ENCODE results near the gene CEP89.

DNA sequence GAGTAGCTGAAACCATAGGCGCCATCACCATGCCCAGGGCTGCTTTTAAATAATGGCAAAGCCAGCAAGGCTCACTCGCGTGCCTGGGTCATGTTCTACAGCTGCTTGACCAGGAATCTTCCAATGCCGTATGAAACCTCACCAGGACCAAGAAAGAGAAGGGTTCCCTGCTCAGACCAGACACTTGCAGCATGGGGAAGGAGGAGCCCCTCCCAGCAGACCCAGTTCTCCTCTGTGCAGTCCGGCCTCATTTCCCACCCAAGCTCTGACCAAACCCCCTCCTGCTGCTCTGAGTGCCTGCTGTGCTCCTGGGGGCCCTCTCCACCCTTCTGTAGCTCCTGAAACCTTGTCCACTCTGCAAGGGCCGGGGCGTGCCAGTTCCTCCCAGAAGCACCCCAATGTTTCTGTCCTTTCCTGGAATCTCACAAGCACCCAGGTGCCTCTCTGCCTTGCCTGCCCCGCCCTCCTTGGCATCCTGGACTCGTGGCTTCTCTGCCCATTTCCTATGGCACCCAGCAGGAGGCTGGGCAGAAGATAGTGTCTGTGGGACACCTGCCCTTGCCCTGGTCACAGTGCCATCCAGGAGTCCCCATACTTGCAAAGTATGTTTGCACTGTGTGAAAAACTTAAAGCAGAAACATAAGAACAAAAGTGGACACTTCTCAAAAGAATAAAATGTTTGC, 95.4 kb downstream of the CEP89 start:
- TF ChIP-seq, protein P1, sequence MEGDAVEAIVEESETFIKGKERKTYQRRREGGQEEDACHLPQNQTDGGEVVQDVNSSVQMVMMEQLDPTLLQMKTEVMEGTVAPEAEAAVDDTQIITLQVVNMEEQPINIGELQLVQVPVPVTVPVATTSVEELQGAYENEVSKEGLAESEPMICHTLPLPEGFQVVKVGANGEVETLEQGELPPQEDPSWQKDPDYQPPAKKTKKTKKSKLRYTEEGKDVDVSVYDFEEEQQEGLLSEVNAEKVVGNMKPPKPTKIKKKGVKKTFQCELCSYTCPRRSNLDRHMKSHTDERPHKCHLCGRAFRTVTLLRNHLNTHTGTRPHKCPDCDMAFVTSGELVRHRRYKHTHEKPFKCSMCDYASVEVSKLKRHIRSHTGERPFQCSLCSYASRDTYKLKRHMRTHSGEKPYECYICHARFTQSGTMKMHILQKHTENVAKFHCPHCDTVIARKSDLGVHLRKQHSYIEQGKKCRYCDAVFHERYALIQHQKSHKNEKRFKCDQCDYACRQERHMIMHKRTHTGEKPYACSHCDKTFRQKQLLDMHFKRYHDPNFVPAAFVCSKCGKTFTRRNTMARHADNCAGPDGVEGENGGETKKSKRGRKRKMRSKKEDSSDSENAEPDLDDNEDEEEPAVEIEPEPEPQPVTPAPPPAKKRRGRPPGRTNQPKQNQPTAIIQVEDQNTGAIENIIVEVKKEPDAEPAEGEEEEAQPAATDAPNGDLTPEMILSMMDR (IDR thresholded peaks at IDR 0.05 in 2 of 3, conservative IDR thresholded peaks at IDR 0.05 in 1 of 3; ENCODE audit: borderline replicate concordance in 1 of 3, insufficient read depth in 1 of 3, low read depth in 2 of 3, low read length in 2 of 3), result no peak
- TF ChIP-seq, protein P2, sequence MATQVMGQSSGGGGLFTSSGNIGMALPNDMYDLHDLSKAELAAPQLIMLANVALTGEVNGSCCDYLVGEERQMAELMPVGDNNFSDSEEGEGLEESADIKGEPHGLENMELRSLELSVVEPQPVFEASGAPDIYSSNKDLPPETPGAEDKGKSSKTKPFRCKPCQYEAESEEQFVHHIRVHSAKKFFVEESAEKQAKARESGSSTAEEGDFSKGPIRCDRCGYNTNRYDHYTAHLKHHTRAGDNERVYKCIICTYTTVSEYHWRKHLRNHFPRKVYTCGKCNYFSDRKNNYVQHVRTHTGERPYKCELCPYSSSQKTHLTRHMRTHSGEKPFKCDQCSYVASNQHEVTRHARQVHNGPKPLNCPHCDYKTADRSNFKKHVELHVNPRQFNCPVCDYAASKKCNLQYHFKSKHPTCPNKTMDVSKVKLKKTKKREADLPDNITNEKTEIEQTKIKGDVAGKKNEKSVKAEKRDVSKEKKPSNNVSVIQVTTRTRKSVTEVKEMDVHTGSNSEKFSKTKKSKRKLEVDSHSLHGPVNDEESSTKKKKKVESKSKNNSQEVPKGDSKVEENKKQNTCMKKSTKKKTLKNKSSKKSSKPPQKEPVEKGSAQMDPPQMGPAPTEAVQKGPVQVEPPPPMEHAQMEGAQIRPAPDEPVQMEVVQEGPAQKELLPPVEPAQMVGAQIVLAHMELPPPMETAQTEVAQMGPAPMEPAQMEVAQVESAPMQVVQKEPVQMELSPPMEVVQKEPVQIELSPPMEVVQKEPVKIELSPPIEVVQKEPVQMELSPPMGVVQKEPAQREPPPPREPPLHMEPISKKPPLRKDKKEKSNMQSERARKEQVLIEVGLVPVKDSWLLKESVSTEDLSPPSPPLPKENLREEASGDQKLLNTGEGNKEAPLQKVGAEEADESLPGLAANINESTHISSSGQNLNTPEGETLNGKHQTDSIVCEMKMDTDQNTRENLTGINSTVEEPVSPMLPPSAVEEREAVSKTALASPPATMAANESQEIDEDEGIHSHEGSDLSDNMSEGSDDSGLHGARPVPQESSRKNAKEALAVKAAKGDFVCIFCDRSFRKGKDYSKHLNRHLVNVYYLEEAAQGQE (IDR thresholded peaks at IDR 0.05; ENCODE audit: low read depth), result no peak
- TF ChIP-seq POLR2A (IDR thresholded peaks at IDR 0.05; ENCODE audit: borderline replicate concordance, extremely low read depth, insufficient read depth, insufficient read length) (no peak), EZH2 (IDR thresholded peaks at IDR 0.05) (no peak)
- TF ChIP-seq, protein P3, sequence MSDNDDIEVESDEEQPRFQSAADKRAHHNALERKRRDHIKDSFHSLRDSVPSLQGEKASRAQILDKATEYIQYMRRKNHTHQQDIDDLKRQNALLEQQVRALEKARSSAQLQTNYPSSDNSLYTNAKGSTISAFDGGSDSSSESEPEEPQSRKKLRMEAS (IDR thresholded peaks at IDR 0.05), result no peak

Data from HCT116 (cell line).